GM19238 (cell line): ENCODE results near the gene CDH4.
"Not testable (repeated sequence)": the region's sequence is repeated elsewhere in the genome, so short reads cannot be mapped to it uniquely, and the experiment has no call there.

Experiments
- DNase-seq: peaks from one replicate; pipeline ENCODE4 v3.0.0; 2011; ENCODE audit warnings: low spot score; ENCODE audit not compliant: insufficient read length

CDH4 gene

DNA sequence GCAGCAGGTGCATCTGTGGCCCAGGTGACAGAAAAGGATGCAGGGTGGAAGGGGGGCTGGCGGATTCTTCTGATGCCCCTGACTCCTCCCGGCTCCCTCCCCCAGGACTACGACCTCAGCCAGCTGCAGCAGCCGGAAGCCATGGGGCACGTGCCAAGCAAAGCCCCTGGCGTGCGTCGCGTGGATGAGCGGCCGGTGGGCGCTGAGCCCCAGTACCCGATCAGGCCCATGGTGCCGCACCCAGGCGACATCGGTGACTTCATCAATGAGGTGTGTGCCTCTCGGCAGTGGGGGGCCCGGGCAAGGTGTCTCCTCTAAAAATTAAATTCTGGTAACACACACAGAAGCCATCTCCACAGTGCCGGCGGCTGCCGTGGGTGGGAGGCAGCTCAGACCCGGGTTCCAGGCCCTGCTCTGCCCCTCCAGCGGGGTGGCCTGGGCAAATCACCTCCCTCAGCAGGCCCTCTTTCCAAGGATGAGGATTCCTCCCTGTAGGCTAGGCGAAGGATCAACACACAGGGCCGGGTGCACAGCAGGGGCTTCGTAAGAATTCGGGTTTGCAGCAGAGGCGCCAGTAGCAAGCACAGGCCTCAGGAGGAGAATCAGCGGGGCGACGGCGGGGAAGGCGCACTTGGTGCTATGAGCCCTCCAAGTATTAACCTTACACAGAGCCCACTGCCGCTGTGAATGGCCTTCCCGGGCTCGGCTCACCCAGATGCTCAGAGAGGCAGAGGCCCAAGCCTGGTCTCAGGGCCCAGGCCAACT is 682.1 kb downstream of the CDH4 start:
- DNase-seq: no peak

GRCh38 chr20:61934716-61935530 is 682.9 kb downstream of the CDH4 start:
- DNase-seq: no peak

DNA sequence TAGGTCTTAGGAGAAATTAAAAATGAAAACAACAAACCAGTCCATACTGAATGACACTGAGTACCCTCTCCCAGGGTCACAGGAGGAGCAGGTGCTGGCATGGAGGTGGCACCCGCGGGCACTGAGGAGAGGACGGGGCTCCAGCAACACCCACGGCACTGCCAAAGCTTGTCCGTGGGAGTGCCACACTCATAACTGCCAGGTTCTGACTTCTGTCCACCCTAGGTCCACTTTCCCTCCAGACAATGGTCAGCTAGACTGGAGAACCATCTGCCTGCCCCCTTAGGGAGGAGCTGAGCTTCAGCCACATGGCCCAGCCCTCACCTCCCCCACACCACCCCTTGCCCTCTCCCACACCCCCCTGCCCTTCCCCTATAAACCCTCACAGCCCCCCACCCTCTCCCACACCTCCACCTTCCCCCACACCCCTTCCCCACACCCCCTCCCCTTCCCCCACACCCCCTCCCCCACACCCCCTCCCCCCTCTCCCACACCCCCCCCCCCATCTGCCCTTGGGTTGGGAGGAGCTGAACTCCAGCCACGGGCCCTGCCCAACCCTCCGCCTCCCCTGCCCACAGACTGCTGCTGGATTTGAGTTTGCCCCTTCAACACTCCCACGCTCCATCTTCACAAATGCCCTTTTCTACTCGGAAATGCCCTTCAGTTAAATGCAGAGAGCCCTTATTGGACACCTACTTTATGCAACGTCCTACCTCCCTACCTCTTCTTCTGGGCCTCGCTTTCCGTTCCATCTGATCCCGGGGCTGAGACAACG is 684.1 kb downstream of the CDH4 start:
- no peak for DNase-seq

- DNase-seq: no peak
Observed at GRCh38 chr20:61936701-61937131, 684.7 kb downstream of the CDH4 start.

GRCh38 chr20:61937146-61937962 is 685.3 kb downstream of the CDH4 start:
- no peak for DNase-seq

DNA sequence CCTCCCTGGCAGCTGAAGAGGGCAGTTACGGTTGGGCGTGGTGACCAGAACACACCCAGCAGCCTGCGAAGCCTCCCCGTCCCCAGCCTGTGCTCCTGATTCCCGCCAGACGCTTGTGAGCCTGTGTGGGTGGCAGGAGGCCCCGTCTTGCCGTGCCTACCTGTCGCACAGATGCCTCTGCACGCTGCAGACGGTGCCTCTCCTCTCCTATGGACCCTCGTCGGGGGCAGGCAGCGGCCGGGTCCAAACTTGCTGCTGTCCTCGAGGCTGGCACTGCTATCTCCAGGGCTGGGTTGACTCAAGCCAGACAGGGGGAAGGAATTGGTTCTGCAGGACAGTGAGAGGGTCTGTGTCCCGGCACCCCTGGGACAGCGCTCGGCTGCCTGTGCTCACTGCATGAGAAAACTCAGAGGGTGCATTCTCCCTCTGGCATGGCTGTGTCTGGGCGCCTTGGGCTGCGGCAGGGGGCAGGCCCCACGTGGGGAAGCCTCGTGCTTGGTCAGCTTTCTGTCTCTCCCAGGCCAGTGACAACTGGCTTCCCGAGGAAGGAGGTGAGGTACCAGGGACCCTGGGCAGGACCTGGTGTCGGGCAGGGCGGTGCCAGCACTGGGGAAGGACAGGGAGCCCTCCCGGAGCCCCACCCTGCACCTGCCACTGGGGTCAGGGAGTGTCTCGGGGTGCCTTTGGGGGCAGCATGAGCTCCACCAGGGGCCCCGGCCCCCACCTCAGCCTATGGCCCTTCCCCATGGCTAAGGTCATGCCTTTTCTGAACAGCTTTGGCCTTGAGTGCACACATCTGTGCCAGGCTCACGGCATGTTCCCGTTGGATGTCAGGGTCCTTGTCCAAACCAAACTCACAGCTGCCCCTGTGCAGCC is 686.1 kb downstream of the CDH4 start:
- no peak for DNase-seq

DNA sequence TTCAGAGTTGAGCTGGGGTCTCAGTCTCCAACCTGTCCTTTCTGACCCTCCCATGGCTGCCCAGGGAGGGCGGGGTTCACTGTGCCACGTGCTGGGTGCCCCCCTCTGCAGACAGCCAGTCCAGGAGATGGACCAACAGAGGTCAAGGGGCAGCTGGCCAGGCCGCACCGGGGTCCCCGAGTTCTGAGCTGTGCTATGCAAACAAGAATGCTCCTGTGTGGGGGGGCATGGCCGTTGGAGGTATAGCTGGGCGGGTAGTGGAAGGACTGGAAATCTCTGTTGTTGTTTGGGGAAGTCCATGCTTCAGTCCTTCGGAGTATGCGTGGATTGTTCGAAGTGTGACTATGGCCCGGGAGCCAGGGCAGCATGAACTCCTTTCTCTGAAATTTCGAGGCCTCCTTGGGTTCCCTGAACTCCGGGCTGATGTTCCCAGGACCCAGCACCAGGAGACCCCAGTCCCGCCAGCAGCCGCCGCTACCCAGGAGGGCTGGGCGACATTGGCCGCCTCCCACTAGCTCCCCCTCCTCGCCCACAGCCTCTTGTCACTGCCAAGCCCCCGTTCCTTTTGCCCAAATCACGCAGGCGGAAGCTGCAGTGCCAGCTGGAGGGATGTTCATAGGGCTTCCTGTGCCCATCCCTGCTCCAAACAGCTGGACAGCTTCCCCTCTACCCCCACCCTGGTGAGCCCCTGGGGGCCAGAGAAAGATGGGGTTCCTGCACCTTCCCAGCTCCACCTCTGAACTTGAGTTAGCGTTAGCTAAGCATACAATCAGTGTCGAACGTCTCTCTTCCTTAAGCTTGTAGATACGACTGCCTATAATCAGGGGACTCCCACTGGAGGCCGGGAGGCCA is 687.0 kb downstream of the CDH4 start:
- no peak for DNase-seq

GRCh38 chr20:61939691-61940360 is 687.8 kb downstream of the CDH4 start:
- DNase-seq: no peak

DNA sequence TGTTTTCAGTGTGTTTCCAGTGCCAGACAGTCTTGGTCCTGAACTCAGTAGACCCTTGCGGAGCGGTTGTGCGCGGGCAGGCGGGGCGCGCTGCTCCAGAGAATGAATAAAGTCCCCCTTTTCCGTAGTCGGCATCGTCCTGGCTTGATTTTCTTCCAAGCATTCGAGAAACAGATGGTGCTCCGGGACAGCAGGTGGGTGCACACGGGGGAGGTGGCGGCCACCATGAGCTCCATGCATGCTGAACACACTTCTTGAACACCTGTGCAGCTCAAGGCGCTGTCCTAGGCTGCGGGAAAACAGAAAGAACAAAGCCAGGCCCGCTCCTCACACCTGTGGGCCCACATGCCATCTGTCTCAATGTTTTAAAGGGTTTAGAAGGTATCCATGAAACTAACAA is 688.4 kb downstream of the CDH4 start:
- DNase-seq: no peak

- DNase-seq: no peak
Observed at GRCh38 chr20:61940976-61941720, 689.1 kb downstream of the CDH4 start.

DNA sequence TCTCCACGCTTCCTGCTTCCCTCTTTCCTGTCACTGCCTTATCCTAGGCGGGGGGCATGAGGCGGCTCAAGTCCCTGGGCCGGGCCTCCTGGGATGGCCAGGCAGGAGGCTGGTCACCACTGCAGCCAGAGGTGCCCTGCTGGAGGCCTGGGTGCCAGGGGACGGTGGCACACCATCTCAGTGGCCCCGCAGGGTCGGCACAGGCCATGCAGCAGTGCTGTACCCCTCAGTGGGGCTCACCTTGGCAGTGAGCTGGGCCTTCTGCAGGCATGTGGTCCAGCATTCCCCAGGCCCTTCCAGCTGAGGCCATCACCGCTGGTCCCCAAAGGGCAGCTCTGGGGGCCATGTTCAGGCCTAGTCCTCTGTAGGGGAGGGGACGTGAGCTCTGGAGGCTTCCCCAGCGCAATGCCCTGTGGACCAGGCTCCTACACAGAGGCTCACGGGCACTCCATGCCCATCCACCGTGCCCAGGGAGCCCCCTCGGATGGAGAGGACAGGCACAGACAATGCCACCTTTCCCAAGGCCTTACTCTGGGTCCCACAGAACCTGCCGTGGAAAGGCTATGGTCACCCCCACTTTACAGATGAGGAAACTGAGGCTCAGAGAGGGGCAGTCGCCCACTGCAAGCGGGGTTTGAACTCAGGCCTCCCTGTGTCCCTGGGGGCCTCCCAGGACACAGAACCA is 689.8 kb downstream of the CDH4 start:
- no peak for DNase-seq

DNA sequence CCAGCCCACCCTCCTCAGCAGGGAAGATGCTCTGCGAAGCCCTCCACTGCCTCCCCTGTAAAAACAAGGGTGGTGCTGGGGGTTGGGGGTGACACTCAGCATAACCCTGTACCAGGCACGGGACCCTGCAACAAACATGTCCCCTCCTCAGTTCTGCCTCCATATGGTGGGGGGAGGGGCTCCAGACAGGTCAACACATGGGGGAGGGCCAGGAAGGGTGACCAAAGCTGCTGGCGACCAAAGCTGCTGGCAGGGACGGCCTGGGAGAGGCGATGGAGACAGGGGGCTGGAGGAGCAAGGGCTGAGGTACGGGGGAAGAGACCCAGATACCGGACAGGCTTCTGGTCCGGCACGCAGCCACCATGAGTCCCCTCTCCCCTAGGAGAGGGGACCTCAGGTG is 690.5 kb downstream of the CDH4 start:
- no peak for DNase-seq

DNA sequence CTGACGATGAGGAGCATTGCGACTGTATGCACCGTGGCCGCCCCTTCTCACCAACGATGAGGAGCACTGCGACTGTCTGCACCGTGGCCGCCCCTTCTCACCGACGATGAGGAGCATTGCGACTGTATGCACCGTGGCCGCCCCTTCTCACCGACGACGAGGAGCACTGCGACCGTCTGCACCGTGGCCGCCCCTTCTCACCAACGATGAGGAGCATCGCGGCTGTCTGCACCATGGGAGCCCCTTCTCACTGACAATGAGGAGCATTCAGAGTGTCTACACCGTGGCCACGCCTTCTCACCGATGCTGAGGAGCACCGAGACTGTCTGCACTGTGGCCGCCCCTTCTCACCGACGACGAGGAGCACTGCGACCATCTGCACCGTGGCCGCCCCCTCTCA is 692.9 kb downstream of the CDH4 start:
- DNase-seq: not testable (repeated sequence)

- not testable (repeated sequence) for DNase-seq
Observed at GRCh38 chr20:61945495-61945894, 693.4 kb downstream of the CDH4 start.

GRCh38 chr20:61948056-61948455 is 696.0 kb downstream of the CDH4 start:
- not testable (repeated sequence) for DNase-seq

DNA sequence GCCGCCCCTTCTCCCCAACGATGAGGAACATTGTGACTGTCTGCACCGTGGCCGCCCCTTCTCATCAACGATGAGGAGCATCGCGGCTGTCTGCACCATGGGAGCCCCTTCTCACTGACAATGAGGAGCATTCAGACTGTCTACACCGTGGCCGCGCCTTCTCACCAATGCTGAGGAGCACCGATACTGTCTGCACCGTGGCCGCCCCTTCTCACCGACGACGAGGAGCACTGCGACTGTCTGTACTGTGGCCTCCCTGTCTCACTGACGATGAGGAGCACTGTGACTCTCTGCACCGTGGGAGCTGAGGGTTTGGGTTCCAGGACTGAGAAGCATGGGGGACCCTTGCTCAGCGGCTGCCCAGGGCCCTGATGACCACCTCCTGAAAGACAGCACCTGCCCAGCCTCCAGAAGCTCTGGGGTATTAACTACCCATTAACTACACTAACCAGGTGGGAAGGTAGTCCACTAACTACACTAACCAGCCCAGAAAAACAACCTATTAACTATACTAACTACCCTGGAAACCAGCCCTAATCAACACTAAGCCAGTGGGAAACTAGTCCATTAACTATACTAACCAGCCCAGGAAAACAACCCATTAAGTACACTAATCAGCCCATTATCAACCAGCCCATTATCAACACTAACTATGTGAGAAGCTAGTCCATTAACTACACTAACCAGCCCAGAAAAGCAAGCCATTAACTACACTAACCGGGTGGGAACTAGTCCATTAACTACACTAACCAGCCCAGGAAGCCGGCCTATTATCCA is 696.7 kb downstream of the CDH4 start:
- no peak for DNase-seq

- DNase-seq: no peak
Observed at GRCh38 chr20:61949363-61949713, 697.3 kb downstream of the CDH4 start.
